Epithelial cell of proximal tubule (primary cell): ENCODE data around the gene SYK. TPM values are rescaled to one million over a fixed set of nuclear protein-coding genes. Genes with fewer than 3 reads are reported as not detected.

Experiments
- DNase-seq: peaks from one replicate; pipeline ENCODE4 v3.0.0-alpha.2; 2011; ENCODE audit warnings: low read depth
- H3K4me3 ChIP-seq: 2 replicates; pipeline ENCODE4 v1.5.1; 2011; ENCODE audit warnings: low read depth, mild to moderate bottlenecking, low read length
- CTCF ChIP-seq: conservative IDR thresholded peaks from 2 replicates; pipeline ENCODE4 v1.5.1; 2012; ENCODE audit warnings: low read depth, mild to moderate bottlenecking, low read length
- total RNA-seq: library from RNA; depleted of rRNA; stranded (reverse); fragments of >200 nt; gene quantifications from 2 replicates; pipeline ENCODE4 v1.2.3, GENCODE V29; 2015

Gene SYK
- total RNA-seq, 1 donor from 2014 or later, result 16.9 TPM

DNA sequence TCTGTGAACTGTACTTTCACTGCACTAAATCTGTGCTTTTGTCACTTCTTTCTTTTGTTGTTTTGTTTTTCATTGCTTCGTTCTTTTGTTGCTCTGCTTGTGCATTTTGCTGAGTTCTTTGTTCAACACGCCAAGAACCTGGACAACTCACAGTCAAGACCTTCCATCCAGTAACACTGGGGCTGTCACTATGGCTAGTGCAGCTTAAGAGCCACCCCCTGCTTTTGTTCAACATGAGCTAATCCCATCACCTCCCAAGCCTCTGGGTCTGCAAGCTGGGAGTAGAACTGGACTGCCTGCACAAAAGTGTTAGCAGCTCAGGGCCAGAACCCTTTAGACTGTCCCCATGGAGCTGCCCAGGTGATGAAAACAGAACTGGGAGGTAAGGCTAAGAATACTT, 143.7 kb downstream of the SYK start:
- no peak for DNase-seq
- no peak overlapping the region for H3K4me3 ChIP-seq
- no peak for TF ChIP-seq CTCF

DNA sequence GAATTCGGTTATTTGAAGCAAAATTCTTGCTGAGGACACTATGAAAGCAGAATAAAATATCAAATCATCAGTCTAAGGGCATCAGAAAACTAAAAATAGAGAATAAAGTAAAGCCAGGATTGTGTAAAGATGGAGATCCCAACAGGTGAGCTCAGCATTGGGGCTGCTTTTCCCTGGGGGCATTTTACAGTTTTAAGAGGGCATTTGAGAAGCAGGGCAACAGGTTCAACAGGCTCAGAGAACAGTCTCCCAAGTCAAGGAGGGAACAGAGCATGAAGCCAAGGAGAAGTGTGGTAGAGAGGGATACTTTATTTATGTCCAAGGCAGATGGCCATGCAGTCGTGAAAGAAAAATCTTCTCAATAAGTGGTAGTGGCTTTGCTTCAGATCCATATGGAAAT, 145.4 kb downstream of the SYK start:
- TF ChIP-seq CTCF, result no peak
- H3K4me3 ChIP-seq, result no peak overlapping the region
- DNase-seq, result no peak

Other genes with a start within 250 kb of the SYK start
- gene DIRAS2, start 159.0 kb upstream of the SYK start, total RNA-seq, result 3.4 and 4.8 TPM in 2 replicates